Esophagus squamous epithelium (tissue), 4 donors: ENCODE measurements around the gene NOC4L.

ENCODE experiments used
- CTCF ChIP-seq, 6 experiments: fragments of 450-650 bp in 4 of 6; fragments of 200-600 bp in 2 of 6; sonication (generic) in 2 of 6; IDR thresholded peaks; one replicate each; pipeline ENCODE4 v1.5.1; 2016 to 2019; ENCODE audit warnings: antibody characterized with exemption in 6 of 6, mild to moderate bottlenecking in 4 of 6, moderate library complexity in 4 of 6
- POLR2A ChIP-seq, 4 donors: fragments of 450-650 bp; IDR thresholded peaks; one replicate each; pipeline ENCODE4 v1.6.1; 2017; ENCODE audit warnings: antibody characterized with exemption in 4 of 4, mild to moderate bottlenecking in 4 of 4, moderate library complexity in 3 of 4

GRCh38 chr12:132178316-132178715 lies 34.1 kb downstream of the NOC4L start:
- TF ChIP-seq CTCF (IDR thresholded peaks at IDR 0.05) (no peak), POLR2A (IDR thresholded peaks at IDR 0.05) (no peak)
